Measurements from ENCODE around the gene TNFAIP1.
"Not testable (repeated sequence)": the region's sequence is repeated elsewhere in the genome, so short reads cannot be mapped to it uniquely, and the experiment has no call there.

The TNFAIP1 gene, protein sequence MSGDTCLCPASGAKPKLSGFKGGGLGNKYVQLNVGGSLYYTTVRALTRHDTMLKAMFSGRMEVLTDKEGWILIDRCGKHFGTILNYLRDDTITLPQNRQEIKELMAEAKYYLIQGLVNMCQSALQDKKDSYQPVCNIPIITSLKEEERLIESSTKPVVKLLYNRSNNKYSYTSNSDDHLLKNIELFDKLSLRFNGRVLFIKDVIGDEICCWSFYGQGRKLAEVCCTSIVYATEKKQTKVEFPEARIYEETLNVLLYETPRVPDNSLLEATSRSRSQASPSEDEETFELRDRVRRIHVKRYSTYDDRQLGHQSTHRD

DNA sequence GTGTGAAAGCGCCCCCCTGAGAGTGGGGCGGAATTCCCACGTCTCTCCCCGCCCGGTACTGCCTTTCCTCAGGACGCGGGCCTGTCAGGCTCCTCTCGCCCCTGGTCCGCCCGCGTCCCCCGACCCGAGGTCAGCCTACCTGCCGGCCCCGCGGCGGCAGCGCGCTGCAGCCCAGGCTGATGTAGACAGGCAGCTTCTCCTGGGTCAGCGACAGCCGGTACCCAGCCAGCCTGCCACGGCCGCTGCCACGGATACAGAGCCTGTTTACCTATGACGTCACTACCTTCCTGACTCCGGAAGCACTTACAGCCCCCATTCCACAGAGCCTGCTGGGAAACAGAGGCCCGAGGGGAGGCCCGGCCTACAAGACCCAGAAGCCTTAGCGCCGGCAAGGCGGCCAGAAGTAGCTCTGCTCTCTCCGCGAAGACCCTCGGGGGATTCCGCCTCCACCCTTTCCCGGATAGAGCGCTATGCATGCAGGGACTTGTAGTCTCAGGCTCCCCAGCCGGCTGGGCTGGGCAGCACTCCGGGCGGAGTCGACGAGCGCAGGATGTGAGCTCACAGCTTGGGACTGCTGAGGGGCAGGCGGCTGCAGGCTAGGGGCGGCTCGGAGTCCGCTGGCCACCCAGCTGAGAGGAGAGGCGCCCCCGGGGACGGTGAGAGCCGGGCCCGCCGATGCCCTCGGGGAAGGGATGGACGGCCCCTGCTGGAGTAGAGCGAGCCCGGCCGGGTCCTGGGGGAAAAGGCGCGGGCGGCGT, at the start of gene TNFAIP1, which contains the start of gene IFT20:
TSS of gene TNFAIP1 (plus strand) at position 561 of the 758 bp plus-strand sequence. CDS start 3,761 bp downstream, outside the sequence.
TSS of gene IFT20 (minus strand) at position 272 of the 758 bp plus-strand sequence. CDS start 3,487 bp downstream, outside the sequence.
- DNase-seq (ENCODE audit: low read depth): peak; percentile 100

DNA sequence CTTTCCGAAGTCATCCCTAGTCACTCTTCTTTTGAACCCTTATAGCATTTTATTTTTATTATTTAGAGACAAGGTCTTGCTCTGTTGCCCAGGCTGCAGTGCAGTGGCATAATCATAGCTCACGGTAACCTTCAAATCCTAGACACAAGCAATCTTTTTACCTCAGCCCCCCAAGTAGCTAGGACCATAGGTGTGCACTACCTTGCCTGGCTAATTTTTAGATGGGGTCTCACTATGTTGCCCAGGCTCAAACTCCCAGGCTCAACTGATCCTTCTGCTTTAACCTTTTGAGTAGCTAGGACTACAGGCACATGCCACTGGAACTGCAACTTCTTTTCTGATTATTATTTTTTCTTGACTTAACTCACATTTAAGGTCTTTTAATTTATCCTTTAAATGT, 49.6 kb upstream of the TNFAIP1 start:
- DNase-seq (ENCODE audit: low read depth): no peak

DNA sequence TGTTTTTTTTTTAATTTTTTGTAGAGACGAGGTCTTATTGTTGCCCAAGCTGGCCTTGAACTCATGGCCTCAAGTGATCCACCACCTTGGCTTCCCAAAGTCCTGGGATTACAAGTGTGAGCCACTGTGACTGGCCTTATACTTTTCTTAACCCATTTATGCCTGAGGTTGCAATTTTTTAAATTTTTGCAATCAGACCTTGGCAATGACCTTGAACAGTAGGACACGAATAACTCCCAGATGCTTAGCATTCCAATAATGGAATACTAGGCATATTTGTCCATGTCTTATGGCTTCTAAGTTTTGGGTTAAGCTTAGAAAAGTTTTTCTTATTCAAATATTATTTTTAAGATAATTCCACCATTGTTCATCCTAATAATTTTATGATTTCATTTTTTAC, 44.9 kb upstream of the TNFAIP1 start:
- peak; percentile 9 for DNase-seq (ENCODE audit: low read depth)

DNA sequence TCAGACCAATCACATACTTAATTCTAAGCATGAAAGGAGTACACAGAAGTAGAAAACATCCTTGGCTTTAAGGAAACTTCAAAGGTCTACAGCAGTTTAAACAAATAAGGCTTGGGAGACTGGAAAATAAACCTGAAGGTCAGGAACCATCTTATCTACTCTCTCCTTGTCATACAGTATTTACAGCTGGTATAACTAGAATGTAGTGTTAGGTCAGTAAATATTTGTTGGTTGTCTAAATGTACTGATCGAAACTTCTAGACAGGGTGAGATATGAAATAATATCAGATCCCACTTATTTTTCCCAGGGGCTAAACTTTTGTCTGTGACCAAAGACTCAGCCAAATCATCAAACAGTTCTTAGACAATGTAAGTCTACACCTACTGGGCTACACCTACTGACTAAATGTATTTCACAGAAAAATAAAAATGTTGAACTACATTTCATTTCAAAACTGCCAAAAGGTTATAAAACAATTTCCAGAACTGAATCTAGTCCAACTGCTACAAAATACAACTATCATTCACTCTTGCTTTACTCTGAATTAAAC, 43.7 kb upstream of the TNFAIP1 start:
- DNase-seq (ENCODE audit: low read depth): no peak

DNA sequence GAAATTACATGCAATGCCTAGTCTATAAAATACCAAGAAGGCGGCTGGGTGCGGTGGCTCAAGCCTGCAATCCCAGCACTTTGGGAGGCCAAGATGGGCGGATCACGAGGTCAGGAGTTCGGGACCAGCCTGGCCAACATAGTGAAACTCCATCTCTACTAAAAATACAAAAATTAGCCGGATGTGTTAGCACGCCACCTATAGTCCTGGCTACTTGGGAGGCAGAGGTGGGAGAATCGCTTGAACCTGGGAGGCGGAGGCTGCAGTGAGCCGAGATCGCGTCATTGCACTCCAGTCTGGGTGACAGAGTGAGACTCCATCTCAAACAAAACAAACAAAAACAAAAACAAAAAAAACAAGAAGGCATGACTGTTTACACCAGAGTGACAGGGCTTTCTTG, 42.7 kb upstream of the TNFAIP1 start:
- DNase-seq (ENCODE audit: low read depth): not testable (repeated sequence)

DNA sequence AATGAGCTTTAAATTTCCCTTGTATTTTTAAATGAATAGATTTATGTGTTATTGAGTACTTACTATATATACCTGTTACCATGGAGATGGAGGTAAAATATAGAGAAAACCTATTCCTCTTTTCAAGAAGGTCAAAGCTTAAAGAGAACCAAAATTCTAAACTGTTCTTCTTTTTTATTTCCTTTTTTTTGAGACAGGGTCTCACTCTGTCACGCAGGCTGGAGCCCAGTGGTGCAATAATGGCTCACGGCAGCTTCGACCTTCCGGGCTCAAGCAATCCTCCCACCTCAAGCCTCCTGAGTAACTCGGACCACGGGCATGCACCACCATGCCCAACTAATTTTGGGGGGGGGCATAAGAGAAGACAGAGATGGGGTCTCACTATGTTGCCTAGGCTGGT, 41.6 kb upstream of the TNFAIP1 start:
- no peak for DNase-seq (ENCODE audit: low read depth)

DNA sequence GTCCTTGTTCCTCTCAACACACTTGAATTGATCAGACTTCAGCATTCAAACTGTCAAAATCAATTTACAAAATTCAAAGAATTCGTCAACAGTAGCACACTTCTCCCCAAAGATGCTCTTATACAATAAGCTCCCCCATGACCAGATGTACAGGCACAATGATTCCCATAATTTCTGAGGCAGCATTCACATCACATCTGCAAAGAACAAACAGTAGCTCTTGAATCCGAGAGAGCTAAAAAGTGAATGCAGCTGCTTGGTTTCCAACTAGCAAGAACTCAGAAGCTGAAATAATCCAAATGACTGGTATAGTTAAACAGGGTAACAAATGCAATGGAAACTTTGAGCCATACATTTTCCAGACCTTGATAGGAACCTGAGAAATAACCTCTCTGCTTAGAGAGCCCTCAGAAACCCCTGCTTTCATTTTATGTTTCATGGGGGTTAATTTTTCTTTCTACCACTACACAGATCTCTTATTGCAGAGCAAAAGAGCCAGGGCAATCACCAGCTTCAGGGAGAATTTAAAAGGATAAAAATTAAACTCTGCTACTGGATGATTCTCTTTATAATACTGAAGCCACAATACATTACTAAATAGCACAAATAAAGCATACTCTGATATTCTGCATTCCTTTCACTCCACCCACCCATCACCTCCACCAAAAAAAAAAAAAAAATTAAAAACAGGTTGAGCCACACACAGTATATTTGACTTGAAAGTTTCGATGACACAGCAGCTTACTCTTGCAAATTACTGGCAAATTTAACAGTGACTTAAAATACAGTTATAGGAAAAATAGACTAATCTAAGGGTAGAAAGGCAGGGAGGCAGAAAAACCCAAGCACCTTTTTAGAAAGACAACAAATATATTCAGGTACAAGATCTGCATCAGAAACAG, 39.6 kb upstream of the TNFAIP1 start:
- DNase-seq (ENCODE audit: low read depth): no peak

DNA sequence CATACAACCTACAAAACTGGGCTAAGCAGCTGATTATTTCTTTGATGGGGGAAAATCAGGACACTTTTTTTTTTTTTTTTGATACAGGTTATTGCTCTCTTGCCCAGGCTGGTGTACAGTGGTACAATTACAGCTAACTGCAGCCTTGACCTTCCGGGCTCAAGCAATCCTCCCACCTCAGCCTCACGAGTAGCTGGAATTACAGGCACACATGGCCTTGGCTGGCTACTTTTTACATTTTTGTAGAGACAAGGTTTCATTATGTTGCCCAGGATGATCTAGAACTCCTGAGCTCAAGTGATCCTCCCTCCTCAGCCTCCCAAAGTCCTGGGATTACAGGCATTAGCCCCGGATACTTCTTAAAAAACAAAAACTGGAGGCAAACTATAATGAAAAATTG, 37.1 kb upstream of the TNFAIP1 start:
- DNase-seq (ENCODE audit: low read depth): no peak

DNA sequence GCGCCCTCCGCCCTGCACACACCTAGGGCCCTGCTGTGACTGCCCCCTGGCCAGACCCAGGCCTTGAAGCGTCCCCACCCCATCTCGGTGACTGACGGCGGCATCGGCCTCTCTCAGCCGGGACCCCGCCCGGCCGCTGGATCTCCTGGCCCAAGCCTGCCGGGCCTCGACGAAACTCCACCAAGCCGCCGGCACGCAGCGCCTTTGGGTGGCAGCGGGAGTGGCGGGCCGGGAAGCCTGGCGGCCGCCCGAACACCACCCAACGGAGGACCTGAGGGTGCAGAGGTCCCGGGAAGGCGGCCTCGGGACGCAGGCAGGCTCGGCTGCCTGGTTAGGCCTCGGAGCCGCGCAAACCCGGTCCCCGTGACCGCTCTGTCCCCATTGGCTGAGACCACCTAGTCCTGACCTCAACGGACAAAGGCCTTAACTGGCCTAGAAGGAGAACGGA, 28.6 kb upstream of the TNFAIP1 start:
- DNase-seq (ENCODE audit: low read depth): no peak

DNA sequence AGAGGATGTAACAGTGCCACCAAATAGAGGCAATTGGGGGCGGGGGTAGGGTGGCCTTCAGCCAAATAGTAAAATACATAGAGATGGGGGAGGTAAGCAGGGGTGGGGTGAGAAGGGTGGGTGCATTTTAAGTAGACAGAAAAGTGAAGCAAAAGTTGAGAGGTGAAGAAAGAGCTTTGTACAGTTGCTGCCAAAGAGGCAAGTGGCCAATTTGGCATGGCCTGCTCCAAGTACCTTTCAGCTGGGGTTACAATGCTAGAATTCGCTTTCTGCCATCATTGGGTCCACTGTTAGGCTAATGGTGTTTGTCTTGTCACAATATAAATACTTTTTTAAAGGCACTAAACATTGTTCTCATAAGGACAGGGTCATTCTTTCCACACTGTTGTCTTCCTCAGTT, 21.7 kb upstream of the TNFAIP1 start:
- DNase-seq (ENCODE audit: low read depth): no peak

DNA sequence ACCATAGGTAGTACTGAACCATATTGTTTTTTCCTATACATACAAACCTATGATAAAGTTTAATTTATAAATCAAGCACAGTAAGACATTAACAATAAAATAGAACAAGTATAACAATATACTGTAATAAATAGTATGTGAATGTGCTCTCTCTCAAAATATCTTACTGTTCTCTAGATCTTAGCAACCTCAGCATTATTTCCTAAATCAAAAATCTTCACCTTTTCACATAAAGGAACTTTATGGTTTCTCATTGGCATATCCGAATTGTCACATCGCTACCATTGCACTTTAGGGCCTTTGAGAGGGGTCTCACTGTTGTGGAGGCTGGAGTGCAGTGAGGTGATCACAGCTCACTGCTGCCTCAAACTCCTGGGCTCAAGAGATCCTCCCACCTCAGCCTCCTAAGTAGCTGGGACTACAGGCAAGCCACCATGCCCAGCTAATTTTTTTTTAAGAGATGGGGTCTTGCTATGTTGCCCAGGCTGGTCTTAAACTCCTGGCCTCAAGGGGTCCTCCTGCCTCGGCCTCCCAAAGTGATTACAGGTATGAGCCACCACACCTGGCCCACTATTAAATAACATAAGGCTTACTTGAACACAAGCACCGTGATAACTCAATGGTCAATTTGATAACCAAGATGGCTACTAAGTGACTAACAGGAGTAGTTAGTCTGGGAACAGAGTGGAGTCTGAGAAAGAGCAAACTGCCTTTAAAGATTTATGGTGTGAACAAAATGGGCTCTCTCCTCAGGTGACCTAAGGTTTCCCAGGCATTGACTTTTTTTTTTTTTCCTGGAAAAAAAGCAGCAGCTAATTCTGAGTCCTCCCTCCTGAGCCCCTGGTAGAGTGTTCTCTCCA, 19.5 kb upstream of the TNFAIP1 start:
- DNase-seq (ENCODE audit: low read depth): no peak

DNA sequence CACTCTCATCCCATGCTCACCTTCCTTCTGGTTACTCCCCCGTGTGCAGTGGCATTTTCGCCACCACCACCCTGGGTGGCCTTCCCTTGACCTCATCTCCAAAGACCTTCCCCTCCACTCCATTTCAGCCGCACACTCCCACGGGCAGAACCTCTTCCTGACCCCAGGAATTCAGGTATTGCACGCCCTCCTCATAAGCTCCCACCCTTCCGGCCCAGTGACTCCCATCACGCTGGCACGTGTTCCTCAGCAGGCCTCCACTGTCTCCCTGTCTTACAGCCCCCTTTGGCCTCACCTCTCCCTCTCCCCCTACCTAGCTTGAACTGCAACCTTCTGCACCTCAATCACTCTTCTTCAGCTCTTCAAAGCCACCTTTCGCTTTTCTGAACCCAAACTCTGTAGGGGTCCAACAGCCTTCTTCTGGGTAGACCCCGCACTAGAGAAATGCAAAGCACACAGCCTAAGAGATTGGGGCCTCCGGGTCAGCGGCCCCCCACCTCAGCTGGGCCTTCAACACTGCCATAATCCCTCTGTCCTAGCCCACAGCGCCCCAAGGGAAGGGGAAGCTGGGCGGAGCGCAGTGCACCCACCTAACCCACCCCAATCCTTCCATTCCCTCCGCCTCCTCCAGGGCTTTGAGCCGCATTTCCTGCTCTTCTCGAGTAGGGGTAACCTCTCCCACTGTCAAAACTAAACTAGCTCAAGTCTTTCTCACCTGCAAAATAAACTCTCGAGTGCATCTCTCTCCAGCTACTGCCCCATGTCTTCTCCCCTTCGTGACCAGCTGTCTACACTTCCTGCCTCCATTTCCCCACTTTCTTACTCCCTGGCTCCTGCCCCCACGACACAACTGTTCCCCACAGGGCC, 18.2 kb upstream of the TNFAIP1 start:
- no peak for DNase-seq (ENCODE audit: low read depth)

DNA sequence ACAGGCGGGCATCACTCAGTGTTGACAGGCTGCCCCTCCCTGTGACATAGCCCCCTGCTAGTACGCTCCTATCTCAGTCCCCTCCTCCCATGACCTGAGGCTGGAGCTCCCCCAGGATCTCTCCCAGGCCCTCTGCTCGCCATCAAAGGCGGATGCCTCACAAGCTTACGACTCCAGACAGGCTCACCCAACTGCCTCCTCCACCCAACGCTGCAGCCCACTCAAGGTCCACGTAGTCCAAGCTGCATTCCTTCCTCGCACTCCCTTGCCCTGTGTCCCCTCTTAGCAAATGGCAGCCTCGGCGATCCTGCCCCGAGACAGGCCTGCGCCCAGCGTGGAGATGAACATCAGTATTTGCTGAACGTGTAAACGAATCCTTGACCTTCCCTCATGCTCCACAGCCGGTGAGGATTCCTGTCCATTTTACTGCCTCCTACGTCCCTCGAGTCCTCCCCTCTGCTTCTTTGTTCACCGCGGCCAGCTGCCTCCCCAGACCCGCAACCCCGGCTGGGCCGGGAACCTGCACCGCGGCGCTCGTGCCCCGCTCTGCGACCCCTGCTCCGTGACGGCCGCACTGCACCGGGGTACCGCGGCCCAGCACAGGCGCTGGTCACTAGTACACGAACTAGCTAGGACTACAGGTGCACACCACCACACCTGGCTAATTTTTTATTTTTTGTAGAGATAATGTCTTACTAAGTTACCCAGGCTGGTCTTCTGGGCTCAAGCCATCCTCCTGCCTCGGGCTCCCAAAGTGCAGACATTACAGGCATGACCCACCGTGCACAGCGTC, 17.4 kb upstream of the TNFAIP1 start:
- DNase-seq (ENCODE audit: low read depth): no peak

DNA sequence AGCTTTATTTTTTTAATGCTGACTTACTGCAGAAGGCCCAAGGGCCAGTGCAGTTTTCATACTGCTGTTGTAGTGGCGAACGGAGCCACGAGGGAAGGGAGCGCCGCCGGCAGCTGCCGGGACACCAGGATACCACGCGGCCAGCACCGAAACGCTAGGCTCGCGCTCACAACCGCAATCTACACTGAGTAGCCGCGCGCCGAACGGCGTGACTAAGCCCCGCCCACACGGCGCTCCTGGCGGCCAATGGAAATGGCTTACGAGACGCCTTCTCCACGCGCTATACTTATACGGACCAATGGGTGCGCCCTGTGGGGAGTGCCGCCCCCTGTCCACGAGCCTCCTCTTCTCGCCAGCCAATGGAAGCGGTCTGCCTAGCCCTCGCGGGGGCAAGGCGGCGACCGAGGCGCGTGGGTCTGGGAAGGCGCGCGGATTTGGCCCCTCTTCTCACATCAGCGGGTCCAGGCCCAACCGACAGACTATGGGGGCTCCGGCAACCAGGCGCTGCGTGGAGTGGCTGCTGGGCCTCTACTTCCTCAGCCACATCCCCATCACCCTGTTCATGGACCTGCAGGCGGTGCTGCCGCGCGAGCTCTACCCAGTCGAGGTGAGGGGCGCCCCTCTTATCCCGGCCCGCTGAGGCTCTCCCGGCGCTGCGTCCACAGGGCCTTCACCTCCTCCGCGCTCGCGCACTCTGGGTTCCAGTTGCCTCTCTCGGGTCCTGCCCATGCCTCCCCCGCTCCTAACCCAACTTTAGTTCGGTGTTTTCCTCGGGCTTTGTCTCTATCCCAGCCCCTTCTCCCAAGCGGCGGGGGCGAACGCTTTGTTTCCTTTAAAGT, 16.6 kb upstream of the TNFAIP1 start, which contains the start of gene TMEM97:
TSS of gene TMEM97 (plus strand) at position 442 of the 839 bp plus-strand sequence. CDS start at position 482, 40 bp downstream.
- DNase-seq (ENCODE audit: low read depth): peak; percentile 98

DNA sequence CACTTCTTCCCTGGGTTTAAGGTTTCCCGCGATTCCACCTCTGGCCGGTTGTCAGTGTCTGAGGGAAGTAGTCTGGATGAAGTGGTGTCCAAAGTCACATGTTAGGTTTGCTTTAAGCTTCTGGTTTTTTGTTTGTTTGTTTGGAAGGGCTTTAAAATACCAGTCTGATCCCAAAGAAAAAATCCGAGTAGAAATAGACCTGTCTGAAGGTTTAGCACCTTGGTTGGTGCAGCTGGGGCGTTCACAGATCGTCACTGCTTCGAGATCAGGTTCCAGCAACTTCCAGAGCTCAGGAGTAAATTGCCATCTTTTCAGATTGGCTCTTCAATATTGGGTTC, 16.0 kb upstream of the TNFAIP1 start:
- DNase-seq (ENCODE audit: low read depth): no peak

DNA sequence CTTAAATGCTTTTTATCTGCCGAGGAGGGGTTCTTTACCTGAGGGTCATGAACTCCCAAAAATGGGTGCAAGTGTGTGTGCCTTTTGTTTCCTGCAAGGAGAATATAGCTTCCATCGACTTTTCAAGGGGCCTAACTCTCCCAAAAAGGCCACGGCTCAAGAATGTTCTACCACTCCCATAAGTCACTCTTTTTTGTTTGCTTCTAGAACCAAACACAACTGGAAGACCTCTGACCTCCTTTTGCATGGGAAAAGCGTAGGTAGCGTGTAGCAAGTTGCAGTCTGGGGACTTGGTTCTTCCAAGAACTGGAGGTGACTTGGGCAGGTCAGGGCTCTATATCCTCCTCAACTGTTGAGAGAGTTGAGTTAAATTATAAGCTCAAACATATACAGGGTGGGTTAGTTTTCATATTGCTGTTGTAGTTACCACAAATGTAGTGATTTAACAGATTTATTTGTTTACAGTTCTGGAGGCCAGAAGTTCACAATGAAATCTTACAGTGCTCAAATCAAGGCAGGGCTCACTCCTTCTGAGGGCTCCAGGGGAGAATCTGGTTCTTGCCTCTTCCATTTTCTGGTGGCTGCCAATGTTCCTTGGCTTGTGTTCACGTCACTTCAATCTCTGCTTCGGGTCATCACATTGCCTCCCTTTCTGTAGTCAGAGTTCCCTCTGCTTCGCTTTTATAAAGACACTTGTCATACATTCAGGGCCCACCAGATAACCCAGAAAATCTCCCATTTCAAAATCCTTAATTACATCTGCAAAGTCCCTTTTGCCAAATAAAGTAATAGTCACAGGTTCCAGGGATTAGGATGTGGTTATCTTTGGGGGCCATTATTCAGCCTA, 15.1 kb upstream of the TNFAIP1 start:
- DNase-seq (ENCODE audit: low read depth): no peak

DNA sequence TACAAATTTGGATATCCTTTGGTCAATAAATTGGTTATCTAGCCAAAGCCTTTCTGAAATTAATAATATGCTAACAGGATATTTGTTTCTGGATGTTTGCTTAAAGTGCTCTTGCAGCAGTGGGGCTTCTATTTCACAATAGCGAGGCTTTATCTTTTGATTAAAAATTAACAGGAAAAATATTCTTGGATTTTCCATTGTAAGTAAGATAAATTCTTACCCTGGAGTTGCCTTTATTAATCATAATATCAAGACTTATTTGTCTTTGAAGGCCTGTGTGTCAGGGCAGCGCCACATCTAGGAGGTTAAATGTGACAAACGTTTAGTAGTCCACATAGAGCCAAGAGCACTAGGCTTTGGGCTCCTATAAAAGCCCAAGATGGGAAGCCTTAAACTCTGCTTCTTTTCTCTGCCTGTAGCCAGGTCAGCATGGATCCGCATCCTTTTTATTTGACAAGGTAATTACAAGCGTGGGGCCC, 11.3 kb upstream of the TNFAIP1 start:
- no peak for DNase-seq (ENCODE audit: low read depth)

All from EH (cell line).